ENCODE results near the gene CHRNA10. TPM values are rescaled to one million over a fixed set of nuclear protein-coding genes. Genes with fewer than 3 reads are reported as not detected.

The CHRNA10 gene
- total and polyA plus RNA-seq, 2 of the 13 experiments (the other 11 are each of a cell fraction or from before 2014, with no cell fraction given), result 0.53 to 0.71 TPM

GRCh38 chr11:3642071-3642951 lies 28.9 kb downstream of the CHRNA10 start (continued):
- TF ChIP-seq ZNF646 (CRISPR knock-in tag; IDR thresholded peaks at IDR 0.05) (no peak), KDM5A (IDR thresholded peaks at IDR 0.05; ENCODE audit: borderline replicate concordance, low read length) (no peak), PHB2 (IDR thresholded peaks at IDR 0.05; ENCODE audit: partially characterized antibody) (no peak), ZKSCAN1 (IDR thresholded peaks at IDR 0.05; ENCODE audit: low read length) (no peak), TAF1 (CRISPR knock-in tag; IDR thresholded peaks at IDR 0.05) (peak; percentile 43; the same call in 1 of the 2 replicates), CBX2 (IDR thresholded peaks at IDR 0.05; ENCODE audit: low read depth, low read length) (no peak), CBX2 (CRISPR knock-in tag; IDR thresholded peaks at IDR 0.05; ENCODE audit: low read depth) (no peak), EP300 (IDR thresholded peaks at IDR 0.05; ENCODE audit: low read depth in 2 of 2, low read length in 2 of 2) (no peak), EP300 (CRISPR knock-in tag; IDR thresholded peaks at IDR 0.05; ENCODE audit: borderline replicate concordance) (no peak), ZNF737 (CRISPR knock-in tag; IDR thresholded peaks at IDR 0.05; ENCODE audit: borderline replicate concordance) (no peak), GATA4 (IDR thresholded peaks at IDR 0.05; ENCODE audit: borderline replicate concordance, low read depth) (no peak), ZNF674 (CRISPR knock-in tag; IDR thresholded peaks at IDR 0.05; ENCODE audit: low read depth) (no peak), KAT8 (CRISPR knock-in tag; IDR thresholded peaks at IDR 0.05) (peak; percentile 32; the same call in 1 of the 2 replicates), CENPX (CRISPR knock-in tag; IDR thresholded peaks at IDR 0.05) (no peak), SRF (IDR thresholded peaks at IDR 0.05; ENCODE audit: low read depth, low read length) (no peak), KAT7 (CRISPR knock-in tag; IDR thresholded peaks at IDR 0.05; ENCODE audit: borderline replicate concordance) (no peak), ZNF781 (CRISPR knock-in tag; IDR thresholded peaks at IDR 0.05; ENCODE audit: borderline replicate concordance, not compliant biosample characterization) (no peak), HNRNPL (IDR thresholded peaks at IDR 0.05; ENCODE audit: low read depth, low read length) (0 out of 2 replicates have a peak, but pooled peaks have one; percentile 25), NFKB2 (CRISPR knock-in tag; IDR thresholded peaks at IDR 0.05; ENCODE audit: borderline replicate concordance) (peak; percentile 61; the same call in 1 of the 2 replicates), ZNF552 (CRISPR knock-in tag; IDR thresholded peaks at IDR 0.05; ENCODE audit: borderline replicate concordance) (no peak), ZNF775 (CRISPR knock-in tag; IDR thresholded peaks at IDR 0.05; ENCODE audit: borderline replicate concordance) (no peak), ZNF274 (CRISPR knock-in tag; IDR thresholded peaks at IDR 0.05) (no peak; the same call in 1 of the 2 replicates), JUND (CRISPR knock-in tag; IDR thresholded peaks at IDR 0.05) (no peak), SAFB2 (CRISPR knock-in tag; IDR thresholded peaks at IDR 0.05; ENCODE audit: borderline replicate concordance, low read depth) (no peak), THAP11 (CRISPR knock-in tag; IDR thresholded peaks at IDR 0.05) (peak; percentile 11; the same call in 1 of the 2 replicates), ZNF879 (CRISPR knock-in tag; IDR thresholded peaks at IDR 0.05) (no peak)
